Activated CD8-positive, alpha-beta memory T cell treated with anti-CD3 and anti-CD28 coated beads, Interleukin-2, amount 10 ng/mL, durations not matched to agents 7 days and 5 days (primary cell): ENCODE data around the gene RALGAPB. TPM values are rescaled to one million over a fixed set of nuclear protein-coding genes. Genes with fewer than 3 reads are reported as not detected.
"Not testable (repeated sequence)": the region's sequence is repeated elsewhere in the genome, so short reads cannot be mapped to it uniquely, and the experiment has no call there.

Source experiments
- ATAC-seq: fragments of 150-1000 bp; cut with Tn5 transposase; one replicate; pipeline ENCODE4 v1.10.0; 2021; ENCODE audit warnings: moderate library complexity
- CTCF ChIA-PET: fragments of 350-600 bp; sonication (Branson Sonifier 250); formaldehyde crosslinking; loops from one replicate; lab custom pipeline; 2021; ENCODE audit warnings: antibody characterized with exemption; lab: Charles Lee
- DNase-seq: peaks from one replicate; pipeline ENCODE4 v3.0.0-alpha.2; 2020
- H3K27ac Mint-ChIP-seq: one replicate; pipeline ENCODE4 v1.8.0; 2021; ENCODE audit warnings: mild to moderate bottlenecking, mixed read lengths
- H3K27me3 Mint-ChIP-seq: one replicate; pipeline ENCODE4 v1.8.0; 2021; ENCODE audit warnings: mixed read lengths
- H3K36me3 Mint-ChIP-seq: one replicate; pipeline ENCODE4 v1.8.0; 2021; ENCODE audit warnings: mild to moderate bottlenecking, mixed read lengths
- H3K4me1 Mint-ChIP-seq: one replicate; pipeline ENCODE4 v1.8.0; 2021; ENCODE audit warnings: mixed read lengths
- H3K4me3 Mint-ChIP-seq: one replicate; pipeline ENCODE4 v1.8.0; 2021; ENCODE audit warnings: mild to moderate bottlenecking, moderate library complexity, mixed read lengths
- H3K9me3 Mint-ChIP-seq: one replicate; pipeline ENCODE4 v1.8.0; 2022; ENCODE audit warnings: low read depth, mixed read lengths
- total RNA-seq, 2 experiments: library from RNA; stranded (reverse); gene quantifications; one replicate each; pipeline ENCODE4 v1.2.3, GENCODE V29; 2021

RALGAPB gene
- total RNA-seq, 2 experiments from 2014 or later, result 31.9 to 32.2 TPM

- Mint-ChIP-seq H3K36me3 (peaks cover 4% of the 10 kb centered on the region), H3K9me3 (no peaks in the 10 kb centered on the region), H3K27me3 (no peaks in the 10 kb centered on the region), H3K27ac (no peak overlapping the region), H3K4me1 (peaks cover 19% of the 10 kb centered on the region), H3K4me3 (no peak overlapping the region)
- DNase-seq (no peak), ATAC-seq (no peak)
- CTCF ChIA-PET, result interaction anchor here (1.1 kb wide), 1 partner anchor 16 kb away, joined by 7 read pairs; the partner anchor contains the start of gene SNHG17
Measured at GRCh38 chr20:38450412-38450975, 22.1 kb upstream of the RALGAPB start.

GRCh38 chr20:38452880-38453624 lies 19.6 kb upstream of the RALGAPB start:
- DNase-seq (no peak), ATAC-seq (no peak)
- peaks cover 4% of the 10 kb centered on the region for H3K36me3 Mint-ChIP-seq
- no peaks in the 10 kb centered on the region for H3K9me3 Mint-ChIP-seq
- no peaks in the 10 kb centered on the region for H3K27me3 Mint-ChIP-seq
- no peak overlapping the region for H3K27ac Mint-ChIP-seq
- H3K4me1 Mint-ChIP-seq, result peaks cover 4% of the 10 kb centered on the region
- no peak overlapping the region for H3K4me3 Mint-ChIP-seq
- CTCF ChIA-PET, result interaction anchor here (1.7 to 1.8 kb wide), 2 partner anchors 18 to 19 kb away, joined by 6 read pairs; partner anchors contain the start of genes RALGAPB and SNHG17

GRCh38 chr20:38453941-38454340 lies 18.7 kb upstream of the RALGAPB start:
- ATAC-seq (no peak), DNase-seq (no peak)
- Mint-ChIP-seq H3K4me1 (no peaks in the 10 kb centered on the region), H3K27ac (no peak overlapping the region), H3K36me3 (peaks cover 4% of the 10 kb centered on the region), H3K4me3 (no peak overlapping the region), H3K27me3 (no peaks in the 10 kb centered on the region), H3K9me3 (no peaks in the 10 kb centered on the region)
- CTCF ChIA-PET, result interaction anchor here (1.7 to 1.8 kb wide), 2 partner anchors 18 to 19 kb away, joined by 6 read pairs; partner anchors contain the start of genes RALGAPB and SNHG17

DNA sequence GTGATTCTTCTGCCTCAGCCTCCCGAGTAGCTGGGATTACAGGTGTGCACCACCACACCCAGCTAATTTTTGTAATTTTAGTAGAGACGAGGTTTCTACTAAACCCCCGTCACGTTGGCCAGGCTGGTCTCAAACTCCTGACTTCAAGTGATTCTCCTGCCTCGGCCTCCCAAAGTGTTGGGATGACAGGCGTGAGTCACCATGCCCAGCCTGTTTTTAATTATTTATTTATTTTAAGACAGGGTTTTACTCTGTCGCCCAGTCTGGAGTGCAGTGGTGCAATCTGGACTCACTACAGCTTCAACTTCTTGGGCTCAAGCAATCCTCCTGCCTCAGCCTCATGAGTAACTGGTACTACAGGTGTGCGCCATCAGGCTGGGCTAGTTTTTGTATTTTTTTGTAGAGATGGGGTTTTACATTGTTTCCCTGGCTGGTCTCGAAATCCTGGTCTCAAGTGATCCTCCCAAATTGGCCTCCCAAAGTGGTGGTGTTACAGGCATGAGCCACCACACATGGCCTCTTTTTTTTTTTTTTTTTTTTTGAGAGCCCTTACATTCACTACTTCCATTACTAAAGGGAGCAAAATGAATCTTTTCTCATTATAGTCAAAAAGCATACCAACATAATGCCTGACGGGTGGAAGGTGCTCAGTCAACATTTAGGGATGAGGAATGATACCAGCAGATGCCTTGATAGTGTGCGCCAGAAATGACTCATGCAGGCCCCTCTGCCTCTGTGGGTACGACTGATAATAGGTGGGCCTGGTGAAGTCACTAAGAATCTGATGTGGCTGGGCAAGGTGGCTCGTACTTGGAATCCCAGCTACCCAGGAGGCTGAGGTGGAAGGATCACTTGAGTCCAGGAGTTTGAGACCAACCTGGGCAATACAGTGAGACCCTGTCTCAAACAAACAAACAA lies 17.8 kb upstream of the RALGAPB start:
- Mint-ChIP-seq H3K4me1 (no peaks in the 10 kb centered on the region), H3K36me3 (peaks cover 4% of the 10 kb centered on the region), H3K4me3 (no peak overlapping the region), H3K27ac (no peak overlapping the region), H3K27me3 (no peaks in the 10 kb centered on the region), H3K9me3 (no peaks in the 10 kb centered on the region)
- DNase-seq (no peak), ATAC-seq (no peak)
- CTCF ChIA-PET, result interaction anchor here (1.2 to 1.7 kb wide), 2 partner anchors 9 to 18 kb away, joined by 4 to 6 read pairs; partner anchors contain the start of gene RALGAPB

DNA sequence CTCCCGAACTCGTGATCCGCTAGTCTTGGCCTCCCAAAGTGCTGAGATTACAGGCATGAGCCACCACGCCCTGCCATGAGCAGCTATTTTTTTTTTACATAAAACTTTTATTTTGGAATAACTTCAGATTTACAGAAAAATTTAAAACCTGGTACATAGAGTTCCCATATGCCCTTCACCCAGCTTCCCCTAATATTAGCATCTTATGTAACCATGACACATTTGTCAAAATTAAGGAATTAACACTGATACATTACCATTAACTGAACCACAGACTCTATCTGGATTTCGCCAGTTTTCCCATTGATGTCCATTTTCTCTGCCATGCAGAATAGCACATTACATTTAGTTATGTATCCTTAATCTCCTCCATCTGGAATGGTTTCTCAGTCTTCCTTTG lies 14.3 kb upstream of the RALGAPB start:
- CTCF ChIA-PET, result interaction anchor here (1.2 to 3.0 kb wide), 2 partner anchors 8 to 12 kb away, joined by 3 to 11 read pairs; no protein-coding TSS in a partner anchor

GRCh38 chr20:38460040-38460623 lies 12.5 kb upstream of the RALGAPB start:
- H3K4me1 Mint-ChIP-seq, result no peaks in the 10 kb centered on the region
- H3K27ac Mint-ChIP-seq, result no peak overlapping the region
- no peak overlapping the region for H3K4me3 Mint-ChIP-seq
- no peaks in the 10 kb centered on the region for H3K27me3 Mint-ChIP-seq
- ATAC-seq (no peak), DNase-seq (no peak)
- no peaks in the 10 kb centered on the region for H3K9me3 Mint-ChIP-seq
- no peaks in the 10 kb centered on the region for H3K36me3 Mint-ChIP-seq
- CTCF ChIA-PET, result interaction anchor here (0.9 kb wide), 1 partner anchor 25 kb away, joined by 3 read pairs; the partner anchor contains the start of gene SNHG17

More for the DNA sequence above, 14.3 kb upstream of the RALGAPB start:
- ATAC-seq (no peak), DNase-seq (no peak)
- Mint-ChIP-seq H3K4me1 (no peaks in the 10 kb centered on the region), H3K4me3 (no peak overlapping the region), H3K9me3 (no peaks in the 10 kb centered on the region), H3K27ac (no peak overlapping the region), H3K27me3 (no peaks in the 10 kb centered on the region), H3K36me3 (no peaks in the 10 kb centered on the region)

DNA sequence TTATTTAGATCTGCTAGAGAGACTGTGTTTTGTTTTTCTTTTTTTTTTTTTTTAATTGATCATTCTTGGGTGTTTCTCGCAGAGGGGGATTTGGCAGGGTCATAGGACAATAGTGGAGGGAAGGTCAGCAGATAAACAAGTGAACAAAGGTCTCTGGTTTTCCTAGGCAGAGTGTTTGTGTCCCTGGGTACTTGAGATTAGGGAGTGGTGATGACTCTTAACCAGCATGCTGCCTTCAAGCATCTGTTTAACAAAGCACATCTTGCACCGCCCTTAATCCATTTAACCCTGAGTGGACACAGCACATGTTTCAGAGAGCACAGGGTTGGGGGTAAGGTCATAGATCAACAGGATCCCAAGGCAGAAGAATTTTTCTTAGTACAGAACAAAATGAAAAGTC lies 12.0 kb upstream of the RALGAPB start:
- not testable (repeated sequence) for DNase-seq, H3K4me1 Mint-ChIP-seq, H3K27ac Mint-ChIP-seq, H3K27me3 Mint-ChIP-seq, ATAC-seq, H3K4me3 Mint-ChIP-seq, H3K36me3 Mint-ChIP-seq, H3K9me3 Mint-ChIP-seq
- CTCF ChIA-PET, result interaction anchor here (0.9 kb wide), 1 partner anchor 26 kb away, joined by 3 read pairs; the partner anchor contains the start of gene SNHG17

DNA sequence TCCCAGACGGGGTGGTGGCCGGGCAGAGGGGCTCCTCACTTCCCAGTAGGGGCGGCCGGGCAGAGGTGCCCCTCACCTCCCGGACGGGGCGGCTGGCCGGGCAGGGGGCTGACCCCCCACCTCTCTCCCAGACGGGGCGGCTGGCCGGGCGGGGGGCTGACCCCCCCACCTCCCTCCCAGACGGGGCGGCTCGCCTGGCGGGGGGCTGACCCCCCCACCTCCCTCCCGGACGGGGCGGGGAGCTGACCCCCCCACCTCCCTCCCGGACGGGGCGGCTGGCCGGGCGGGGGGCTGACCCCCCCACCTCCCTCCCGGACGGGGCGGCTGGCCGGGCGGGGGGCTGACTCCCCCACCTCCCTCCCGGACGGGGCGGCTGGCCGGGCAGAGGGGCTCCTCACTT lies 11.5 kb upstream of the RALGAPB start:
- H3K4me3 Mint-ChIP-seq, H3K36me3 Mint-ChIP-seq, DNase-seq, ATAC-seq, H3K4me1 Mint-ChIP-seq, H3K27me3 Mint-ChIP-seq, H3K9me3 Mint-ChIP-seq, H3K27ac Mint-ChIP-seq, CTCF ChIA-PET: not testable (repeated sequence)

DNA sequence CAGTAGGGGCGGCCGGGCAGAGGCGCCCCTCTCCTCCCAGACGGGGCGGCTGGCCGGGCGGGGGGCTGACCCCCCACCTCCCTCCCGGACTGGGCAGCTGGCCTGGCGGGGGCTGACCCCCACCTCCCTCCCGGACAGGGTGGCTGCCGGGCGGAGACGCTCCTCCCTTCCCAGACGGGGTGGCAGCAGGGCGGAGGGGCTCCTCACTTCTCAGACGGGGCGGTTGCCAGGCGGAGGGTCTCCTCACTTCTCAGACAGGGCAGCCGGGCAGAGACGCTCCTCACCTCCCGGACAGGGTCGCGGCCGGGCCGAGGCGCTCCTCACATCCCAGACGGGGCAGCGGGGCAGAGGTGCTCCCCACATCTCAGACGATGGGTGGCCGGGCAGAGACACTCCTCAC lies 11.1 kb upstream of the RALGAPB start:
- H3K9me3 Mint-ChIP-seq, H3K4me3 Mint-ChIP-seq, CTCF ChIA-PET, H3K27ac Mint-ChIP-seq, H3K27me3 Mint-ChIP-seq, ATAC-seq, H3K4me1 Mint-ChIP-seq, H3K36me3 Mint-ChIP-seq, DNase-seq: not testable (repeated sequence)

- Mint-ChIP-seq H3K9me3 (no peaks in the 10 kb centered on the region), H3K4me1 (no peaks in the 10 kb centered on the region), H3K4me3 (no peak overlapping the region), H3K27me3 (peaks cover 5% of the 10 kb centered on the region), H3K27ac (no peak overlapping the region), H3K36me3 (no peaks in the 10 kb centered on the region)
- ATAC-seq (no peak), DNase-seq (no peak)
- CTCF ChIA-PET, result interaction anchor here (1.3 kb wide), 1 partner anchor 8 kb away, joined by 3 read pairs; no protein-coding TSS in a partner anchor
Measured at GRCh38 chr20:38466171-38466570, 6.5 kb upstream of the RALGAPB start.

DNA sequence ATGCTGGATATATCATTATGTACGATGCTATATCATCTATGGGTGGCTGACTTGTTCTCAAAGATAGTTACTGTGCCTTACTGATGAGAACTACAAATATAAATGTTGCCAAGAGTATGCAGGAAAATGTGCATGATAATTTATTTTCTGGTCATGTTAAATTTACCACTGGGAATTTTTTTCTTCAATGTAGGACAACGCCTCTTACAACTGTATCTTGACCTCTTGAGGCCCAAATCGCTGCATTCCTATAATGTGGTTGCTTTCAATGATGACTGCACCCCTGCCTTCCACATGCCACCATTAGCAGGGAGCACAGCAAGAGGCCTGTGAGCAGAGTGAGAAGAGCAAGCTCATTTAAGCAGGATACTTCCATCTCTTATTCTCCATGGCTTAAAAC lies 5.7 kb upstream of the RALGAPB start:
- Mint-ChIP-seq H3K27ac (no peak overlapping the region), H3K4me1 (peaks cover 4% of the 10 kb centered on the region), H3K27me3 (peaks cover 6% of the 10 kb centered on the region), H3K4me3 (no peak overlapping the region), H3K9me3 (no peaks in the 10 kb centered on the region), H3K36me3 (no peaks in the 10 kb centered on the region)
- no peak for DNase-seq
- ATAC-seq, result no peak
- CTCF ChIA-PET, result interaction anchor here (1.3 kb wide), 1 partner anchor 9 kb away, joined by 3 read pairs; no protein-coding TSS in a partner anchor

DNA sequence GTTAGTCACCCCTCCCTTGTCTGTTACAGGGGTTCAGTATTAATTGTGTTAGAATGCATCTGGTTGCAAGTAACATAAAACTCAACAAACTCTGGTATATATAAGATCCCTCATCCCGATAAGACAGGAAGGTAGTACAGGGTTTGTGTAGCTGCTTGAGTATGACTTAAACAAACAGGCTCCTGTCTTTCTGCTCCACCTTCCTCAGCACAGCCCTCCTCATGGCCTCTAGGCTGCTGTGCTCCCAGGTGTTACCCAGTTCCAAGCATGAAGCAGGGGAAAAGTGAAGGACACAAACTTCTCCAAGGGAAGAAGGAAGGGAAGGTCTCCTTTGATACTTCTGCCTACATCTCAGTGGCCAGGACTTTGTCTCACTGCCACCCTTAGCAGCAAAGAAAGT lies 1.4 kb upstream of the RALGAPB start:
- DNase-seq (no peak), ATAC-seq (no peak)
- Mint-ChIP-seq H3K9me3 (no peaks in the 10 kb centered on the region), H3K4me1 (peaks cover 36% of the 10 kb centered on the region), H3K27ac (peak overlapping the region; percentile 5), H3K36me3 (peaks cover 5% of the 10 kb centered on the region), H3K4me3 (peak overlapping the region; percentile 16), H3K27me3 (peaks cover 6% of the 10 kb centered on the region)
- CTCF ChIA-PET, result interaction anchor here (1.5 to 3.1 kb wide), 3 partner anchors 25 to 280 kb away, joined by 4 to 22 read pairs (median 22); partner anchors contain the start of gene SNHG17
